GM12878 (cell line): ENCODE data around the gene ZNF652. TPM values are rescaled to one million over a fixed set of nuclear protein-coding genes. Genes with fewer than 3 reads are reported as not detected.

Source experiments
- ATAC-seq: fragments of 200-7000 bp; cut with Tn5 transposase; 3 replicates; pipeline ENCODE4 v1.9.1; 2020; ENCODE audit warnings: mild to moderate bottlenecking, moderate library complexity
- BruUV-seq: library from RNA; stranded (reverse); fragments of 400-500 nt; replicated peaks from 2 replicates; lab custom pipeline; 2021; lab: Mats Ljungman, UMichigan
- CTCF ChIA-PET: fragments of 300-600 bp; sonication (Branson Sonifier 250); formaldehyde crosslinking; extraction: SDS; loops from one replicate; lab custom pipeline; 2021; ENCODE audit warnings: inconsistent platforms; lab: Yijun Ruan, JAX
- POLR2A ChIA-PET: fragments of 350-600 bp; formaldehyde crosslinking; extraction: SDS; loops from one replicate; lab custom pipeline; 2021; ENCODE audit warnings: inconsistent platforms; lab: Charles Lee
- RAD21 ChIA-PET: fragments of 300-600 bp; sonication (Branson Sonifier 250); formaldehyde crosslinking; loops from one replicate; lab custom pipeline; 2023; ENCODE audit warnings: antibody characterized with exemption; ENCODE audit not compliant: unreplicated experiment; lab: Charles Lee
- SMC1A ChIA-PET: fragments of 300-600 bp; sonication (Branson Sonifier 250); formaldehyde crosslinking; loops from one replicate; lab custom pipeline; 2023; ENCODE audit not compliant: unreplicated experiment, uncharacterized antibody; lab: Charles Lee
- DNase-seq: peaks from one replicate; pipeline ENCODE4 v3.0.0-alpha.2; 2011; ENCODE audit warnings: low read depth, low spot score
- FAIRE-seq: peaks from 3 replicates; lab custom pipeline; 2011; peaks lifted over from hg19 to GRCh38; lab: Jason Lieb, UNC
- H2AFZ ChIP-seq: 2 replicates; pipeline ENCODE4 v1.6.0; 2011; ENCODE audit warnings: low read depth, low read length, control low read depth; ENCODE audit not compliant: control insufficient read depth
- H3K27ac ChIP-seq: 2 replicates; pipeline ENCODE4 v1.5.1; 2011; ENCODE audit warnings: control low read depth; ENCODE audit not compliant: control insufficient read depth, insufficient read depth
- H3K27me3 ChIP-seq, 2 experiments: replicated peaks in 1 of 2; 2 replicates each; pipeline versions ENCODE4 v1.6.0 to v1.6.1; 2011; ENCODE audit warnings: low read length in 1 of 2; ENCODE audit not compliant: control insufficient read depth in 2 of 2, insufficient read depth in 2 of 2
- H3K36me3 ChIP-seq, 2 experiments: 2 replicates each; pipeline ENCODE4 v1.5.1; 2011; ENCODE audit warnings: low read length in 1 of 2; ENCODE audit not compliant: control insufficient read depth in 2 of 2, insufficient read depth in 2 of 2
- H3K4me1 ChIP-seq: 2 replicates; pipeline ENCODE4 v1.6.1; 2011; ENCODE audit warnings: mild to moderate bottlenecking, low read length, moderate library complexity, mixed read lengths; ENCODE audit not compliant: control insufficient read depth, insufficient read depth
- H3K4me2 ChIP-seq: 2 replicates; pipeline ENCODE4 v1.6.0; 2011; ENCODE audit warnings: control low read depth; ENCODE audit not compliant: control insufficient read depth, insufficient read depth
- H3K4me3 ChIP-seq: fragments of 200-600 bp; sonication (generic); 2 replicates; pipeline ENCODE4 v1.5.1; 2016
- H3K79me2 ChIP-seq: 2 replicates; pipeline ENCODE4 v1.6.0; 2011; ENCODE audit warnings: low read length; ENCODE audit not compliant: control insufficient read depth, insufficient read depth
- H3K9ac ChIP-seq: 2 replicates; pipeline ENCODE4 v1.8.0; 2011; ENCODE audit warnings: low read length, control low read depth, mixed read lengths; ENCODE audit not compliant: control insufficient read depth, insufficient read depth
- H3K9me3 ChIP-seq: replicated peaks from 3 replicates; pipeline ENCODE4 v1.5.1; 2011; ENCODE audit warnings: mild to moderate bottlenecking, low read length; ENCODE audit not compliant: control insufficient read depth, insufficient read depth
- H4K20me1 ChIP-seq: 2 replicates; pipeline ENCODE4 v1.6.0; 2011; ENCODE audit not compliant: control insufficient read depth, insufficient read depth
- CBFB ChIP-seq: IDR thresholded peaks from 2 replicates; pipeline ENCODE4 v1.6.1; 2016; ENCODE audit warnings: antibody characterized with exemption, low read depth
- NR2F1 ChIP-seq: fragments of 450-650 bp; conservative IDR thresholded peaks from 2 replicates; pipeline ENCODE4 v1.6.1; 2017; ENCODE audit warnings: mild to moderate bottlenecking
- PAX8 ChIP-seq: fragments of 450-650 bp; IDR thresholded peaks from 2 replicates; pipeline ENCODE4 v1.6.1; 2017; ENCODE audit warnings: mild to moderate bottlenecking, moderate library complexity
- RAD51 ChIP-seq: fragments of 450-650 bp; IDR thresholded peaks from 2 replicates; pipeline ENCODE4 v1.6.1; 2016; ENCODE audit warnings: moderate library complexity, mild to moderate bottlenecking, inconsistent platforms
- SPI1 ChIP-seq: IDR thresholded peaks from 2 replicates; pipeline ENCODE4 v1.6.1; 2011; ENCODE audit warnings: low read depth, mild to moderate bottlenecking, low read length, moderate library complexity, borderline replicate concordance; ENCODE audit not compliant: insufficient read depth
- STAT1 ChIP-seq: fragments of 450-650 bp; conservative IDR thresholded peaks from 2 replicates; pipeline ENCODE4 v1.6.1; 2014; ENCODE audit warnings: antibody characterized with exemption, mild to moderate bottlenecking
- WGBS: methylation state at CpG from one replicate; pipeline ENCODE4 v1.1.6; 2016; ENCODE audit warnings: low lambda C conversion rate; ENCODE audit not compliant: insufficient replicate concordance, insufficient coverage; ENCODE audit errors: missing lambda C conversion rate; 5-methylcytosine and 5-hydroxymethylcytosine counted together
- in situ Hi-C: fragments of 300-500 bp; cut with MboI; formaldehyde crosslinking; loops from 9 replicates; pipeline ENCODE4 v1.14.3; 2018; ENCODE audit warnings: mixed read lengths
- intact Hi-C: fragments of 100-400 bp; cut with micrococcal nuclease; formaldehyde crosslinking; loops from one replicate; pipeline ENCODE4 v1.14.2; 2022; ENCODE audit not compliant: unreplicated experiment
- polyA plus RNA-seq, 11 experiments: library from polyadenylated mRNA; depleted of rRNA in 4 of 11; unstranded in 6 of 11; stranded (reverse) in 5 of 11; fragments of >200 nt; fragmentation: Nextera tagmentation in 4 of 11; fragmentation: Illumina TruSeq in 1 of 11; extraction: Ambion mirVana in 4 of 11; extraction: Trizol in 1 of 11; gene quantifications; 1 replicate in 1 of 11; 2 replicates in 10 of 11; pipeline versions ENCODE4 v1.2.1 to v1.2.3, GENCODE V29; 2011 to 2016; ENCODE audit warnings: inconsistent platforms in 2 of 11, missing spikeins in 2 of 11, low read depth in 1 of 11
- total RNA-seq, 4 experiments: library from RNA; depleted of rRNA in 3 of 4; stranded (reverse); fragments of >200 nt in 3 of 4; fragmentation: Illumina TruSeq in 1 of 4; extraction: Trizol in 1 of 4; gene quantifications; 2 replicates each; pipeline versions ENCODE4 v1.2.1 to v1.2.3, GENCODE V29; 2013 to 2021
- TF ChIP-seq, protein P1 (sequence below): fragments of 450-650 bp; IDR thresholded peaks from 2 replicates; pipeline ENCODE4 v1.6.1; 2017; ENCODE audit warnings: mild to moderate bottlenecking, moderate library complexity
- TF ChIP-seq, protein P2 (sequence below): fragments of 450-650 bp; IDR thresholded peaks from 2 replicates; pipeline ENCODE4 v1.6.1; 2017; ENCODE audit warnings: borderline replicate concordance
- TF ChIP-seq, protein P3 (sequence below): fragments of 450-650 bp; formaldehyde crosslinking; IDR thresholded peaks from 2 replicates; pipeline ENCODE4 v1.4.0; 2022; ENCODE audit warnings: mild to moderate bottlenecking, moderate library complexity

Gene ZNF652
- total and polyA plus RNA-seq, 10 of the 15 experiments (the other 5 are each of a cell fraction or from before 2014, with no cell fraction given): 3.4 to 13.1 (median 8.7) TPM

DNA sequence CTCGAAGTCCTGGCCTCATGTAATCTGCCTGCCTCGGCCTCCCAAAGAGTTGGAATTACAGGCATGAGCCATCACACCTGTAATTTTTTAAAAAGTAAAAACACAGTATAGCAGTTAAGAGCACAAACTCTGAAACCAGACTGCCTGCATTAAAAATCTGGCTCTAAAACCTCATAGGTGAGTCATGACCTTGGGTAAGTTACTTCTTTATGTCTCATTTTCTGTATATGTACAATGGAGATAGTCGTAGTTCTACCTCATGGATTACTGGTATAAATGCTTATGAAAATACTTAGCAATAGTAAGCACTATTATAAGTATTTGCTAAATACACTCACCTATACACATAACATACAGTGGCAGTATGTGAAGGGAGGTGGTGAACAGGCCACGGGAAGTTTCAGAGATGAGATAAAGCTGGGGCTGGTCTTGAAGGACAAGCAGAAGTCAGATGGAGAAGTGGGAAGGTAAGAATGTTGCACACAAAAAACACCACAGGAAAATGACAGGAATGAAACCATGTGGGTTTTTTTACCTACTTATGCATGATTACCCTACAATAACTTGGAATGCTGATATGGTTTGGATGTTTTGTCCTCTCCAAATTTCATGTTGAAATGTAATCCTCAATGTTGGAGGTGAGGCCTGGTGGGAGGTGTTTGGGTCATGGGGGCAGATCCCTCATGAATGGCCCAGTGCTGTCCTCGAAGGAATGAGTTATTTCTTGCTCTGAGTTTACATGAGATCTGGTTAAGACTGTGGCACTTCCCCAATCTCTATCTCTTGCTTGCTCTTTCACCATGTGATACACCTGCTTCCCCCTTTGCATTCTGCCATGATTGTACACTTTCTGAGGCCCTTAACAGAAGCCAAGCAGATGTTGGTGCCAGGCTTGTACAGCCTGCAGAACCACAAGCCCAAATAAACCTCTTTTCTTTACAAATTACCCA, 33.9 kb downstream of the ZNF652 start:
- H4K20me1 ChIP-seq: no peaks in the 10 kb centered on the region
- RAD21 ChIA-PET: interaction anchor here (0.6 to 2.7 kb wide), 2 partner anchors 28 to 40 kb away, joined by 3 to 8 read pairs; no protein-coding TSS in a partner anchor
- H3K9ac ChIP-seq: no peak overlapping the region
- peaks cover 13% of the 10 kb centered on the region for H3K4me1 ChIP-seq
- peaks cover 23% of the 10 kb centered on the region for H3K79me2 ChIP-seq
- H3K27me3 ChIP-seq: no peaks in the 10 kb centered on the region
- in situ Hi-C loops (no loop called here), intact Hi-C loops (no loop called here)
- BruUV-seq: no TSS peak
- peak; percentile 90 for ATAC-seq
- no peak for DNase-seq
- SMC1A ChIA-PET: interaction anchor here (0.7 to 1.9 kb wide), 6 partner anchors 11 to 40 kb away, joined by 3 to 9 read pairs (median 6); no protein-coding TSS in a partner anchor
- H3K27ac ChIP-seq: peak overlapping the region; percentile 39
- H3K9me3 ChIP-seq: peaks cover 2% of the 10 kb centered on the region; the same call in 1 of the 3 replicates
- no peak overlapping the region for H3K4me3 ChIP-seq
- POLR2A ChIA-PET: interaction anchor here (1.0 kb wide), 1 partner anchor 30 kb away, joined by 3 read pairs; no protein-coding TSS in a partner anchor
- no peaks in the 10 kb centered on the region for H3K36me3 ChIP-seq
- WGBS: 63% methylated on average over 5 of the region's 5 CpGs
- H2AFZ ChIP-seq: peak overlapping the region; percentile 4; the same call in 1 of the 2 replicates
- peak overlapping the region; percentile 50 for H3K4me2 ChIP-seq
- CTCF ChIA-PET: interaction anchor here (1.2 to 1.6 kb wide), 2 partner anchors 19 to 37 kb away, joined by 3 read pairs; no protein-coding TSS in a partner anchor
- peak; percentile 90 for FAIRE-seq
- TF ChIP-seq, protein P1, sequence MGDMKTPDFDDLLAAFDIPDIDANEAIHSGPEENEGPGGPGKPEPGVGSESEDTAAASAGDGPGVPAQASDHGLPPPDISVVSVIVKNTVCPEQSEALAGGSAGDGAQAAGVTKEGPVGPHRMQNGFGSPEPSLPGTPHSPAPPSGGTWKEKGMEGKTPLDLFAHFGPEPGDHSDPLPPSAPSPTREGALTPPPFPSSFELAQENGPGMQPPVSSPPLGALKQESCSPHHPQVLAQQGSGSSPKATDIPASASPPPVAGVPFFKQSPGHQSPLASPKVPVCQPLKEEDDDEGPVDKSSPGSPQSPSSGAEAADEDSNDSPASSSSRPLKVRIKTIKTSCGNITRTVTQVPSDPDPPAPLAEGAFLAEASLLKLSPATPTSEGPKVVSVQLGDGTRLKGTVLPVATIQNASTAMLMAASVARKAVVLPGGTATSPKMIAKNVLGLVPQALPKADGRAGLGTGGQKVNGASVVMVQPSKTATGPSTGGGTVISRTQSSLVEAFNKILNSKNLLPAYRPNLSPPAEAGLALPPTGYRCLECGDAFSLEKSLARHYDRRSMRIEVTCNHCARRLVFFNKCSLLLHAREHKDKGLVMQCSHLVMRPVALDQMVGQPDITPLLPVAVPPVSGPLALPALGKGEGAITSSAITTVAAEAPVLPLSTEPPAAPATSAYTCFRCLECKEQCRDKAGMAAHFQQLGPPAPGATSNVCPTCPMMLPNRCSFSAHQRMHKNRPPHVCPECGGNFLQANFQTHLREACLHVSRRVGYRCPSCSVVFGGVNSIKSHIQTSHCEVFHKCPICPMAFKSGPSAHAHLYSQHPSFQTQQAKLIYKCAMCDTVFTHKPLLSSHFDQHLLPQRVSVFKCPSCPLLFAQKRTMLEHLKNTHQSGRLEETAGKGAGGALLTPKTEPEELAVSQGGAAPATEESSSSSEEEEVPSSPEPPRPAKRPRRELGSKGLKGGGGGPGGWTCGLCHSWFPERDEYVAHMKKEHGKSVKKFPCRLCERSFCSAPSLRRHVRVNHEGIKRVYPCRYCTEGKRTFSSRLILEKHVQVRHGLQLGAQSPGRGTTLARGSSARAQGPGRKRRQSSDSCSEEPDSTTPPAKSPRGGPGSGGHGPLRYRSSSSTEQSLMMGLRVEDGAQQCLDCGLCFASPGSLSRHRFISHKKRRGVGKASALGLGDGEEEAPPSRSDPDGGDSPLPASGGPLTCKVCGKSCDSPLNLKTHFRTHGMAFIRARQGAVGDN: peak; percentile 39; the same call in 1 of the 2 replicates
- TF ChIP-seq STAT1 (no peak), PAX8 (no peak), RAD51 (peak; percentile 37; the same call in 1 of the 2 replicates), CBFB (no peak), SPI1 (peak; percentile 90), NR2F1 (no peak)
- TF ChIP-seq, protein P2, sequence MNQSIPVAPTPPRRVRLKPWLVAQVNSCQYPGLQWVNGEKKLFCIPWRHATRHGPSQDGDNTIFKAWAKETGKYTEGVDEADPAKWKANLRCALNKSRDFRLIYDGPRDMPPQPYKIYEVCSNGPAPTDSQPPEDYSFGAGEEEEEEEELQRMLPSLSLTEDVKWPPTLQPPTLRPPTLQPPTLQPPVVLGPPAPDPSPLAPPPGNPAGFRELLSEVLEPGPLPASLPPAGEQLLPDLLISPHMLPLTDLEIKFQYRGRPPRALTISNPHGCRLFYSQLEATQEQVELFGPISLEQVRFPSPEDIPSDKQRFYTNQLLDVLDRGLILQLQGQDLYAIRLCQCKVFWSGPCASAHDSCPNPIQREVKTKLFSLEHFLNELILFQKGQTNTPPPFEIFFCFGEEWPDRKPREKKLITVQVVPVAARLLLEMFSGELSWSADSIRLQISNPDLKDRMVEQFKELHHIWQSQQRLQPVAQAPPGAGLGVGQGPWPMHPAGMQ: no peak
- TF ChIP-seq, protein P3, sequence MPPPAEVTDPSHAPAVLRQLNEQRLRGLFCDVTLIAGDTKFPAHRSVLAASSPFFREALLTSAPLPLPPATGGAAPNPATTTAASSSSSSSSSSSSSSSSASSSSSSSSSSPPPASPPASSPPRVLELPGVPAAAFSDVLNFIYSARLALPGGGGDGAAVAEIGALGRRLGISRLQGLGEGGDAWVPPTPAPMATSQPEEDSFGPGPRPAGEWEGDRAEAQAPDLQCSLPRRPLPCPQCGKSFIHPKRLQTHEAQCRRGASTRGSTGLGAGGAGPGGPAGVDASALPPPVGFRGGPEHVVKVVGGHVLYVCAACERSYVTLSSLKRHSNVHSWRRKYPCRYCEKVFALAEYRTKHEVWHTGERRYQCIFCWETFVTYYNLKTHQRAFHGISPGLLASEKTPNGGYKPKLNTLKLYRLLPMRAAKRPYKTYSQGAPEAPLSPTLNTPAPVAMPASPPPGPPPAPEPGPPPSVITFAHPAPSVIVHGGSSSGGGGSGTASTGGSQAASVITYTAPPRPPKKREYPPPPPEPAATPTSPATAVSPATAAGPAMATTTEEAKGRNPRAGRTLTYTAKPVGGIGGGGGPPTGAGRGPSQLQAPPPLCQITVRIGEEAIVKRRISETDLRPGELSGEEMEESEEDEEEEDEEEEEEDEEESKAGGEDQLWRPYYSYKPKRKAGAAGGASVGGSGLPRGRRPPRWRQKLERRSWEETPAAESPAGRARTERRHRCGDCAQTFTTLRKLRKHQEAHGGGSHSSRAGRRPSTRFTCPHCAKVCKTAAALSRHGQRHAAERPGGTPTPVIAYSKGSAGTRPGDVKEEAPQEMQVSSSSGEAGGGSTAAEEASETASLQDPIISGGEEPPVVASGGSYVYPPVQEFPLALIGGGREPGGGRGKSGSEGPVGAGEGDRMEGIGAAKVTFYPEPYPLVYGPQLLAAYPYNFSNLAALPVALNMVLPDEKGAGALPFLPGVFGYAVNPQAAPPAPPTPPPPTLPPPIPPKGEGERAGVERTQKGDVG (CRISPR knock-in tag): no peak
